ENCODE measurements around the gene KRT25. TPM values are rescaled to one million over a fixed set of nuclear protein-coding genes. Genes with fewer than 3 reads are reported as not detected.

The KRT25 gene
- total and polyA plus RNA-seq, 2 of the 8 experiments (the other 6 are each of a cell fraction or from before 2014, with no cell fraction given), result not detected

DNA sequence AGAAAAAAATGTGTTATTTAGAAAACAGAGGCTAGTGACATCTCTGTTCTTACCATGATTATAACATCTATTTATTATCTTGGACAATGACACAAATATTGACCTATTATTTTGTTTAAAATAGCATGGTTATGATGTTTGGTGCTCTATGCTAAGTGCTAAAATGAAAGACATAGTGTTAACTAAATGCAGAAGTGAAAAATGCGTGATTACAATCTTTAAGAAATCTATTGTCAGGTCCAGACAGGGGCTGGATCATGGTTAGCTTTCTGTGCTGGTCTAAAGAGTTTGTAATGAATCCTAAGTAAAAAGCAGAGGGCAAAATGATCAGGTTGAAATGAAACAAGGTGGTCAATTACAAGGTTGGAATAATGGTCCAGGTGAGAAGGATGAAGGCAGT is 45.2 kb upstream of the KRT25 start:
- ChIA-PET CTCF (ENCODE audit: partially characterized antibody) (interaction anchor here (1.0 kb wide), 1 partner anchor 9 kb away, joined by 3 read pairs; no protein-coding TSS in a partner anchor), POLR2A (ENCODE audit: partially characterized antibody) (no interaction called here)
- Histone ChIP-seq H2AFZ (ENCODE audit: low read length) (no peak overlapping the region), H2AK5ac (ENCODE audit: low read depth, low read length) (no peak overlapping the region), H3K9me3 (ENCODE audit: insufficient read depth in 2 of 2, low read depth in 1 of 2, low read length in 1 of 2) (no peaks in the 10 kb centered on the region), H3K79me2 (ENCODE audit: control insufficient read depth in 1 of 2, insufficient read depth in 2 of 2, low read length in 2 of 2) (no peaks in the 10 kb centered on the region), H3K4me3 (ENCODE audit: extremely low read depth in 1 of 4, insufficient read depth in 2 of 4, low read depth in 3 of 4, low read length in 4 of 4) (no peak overlapping the region), H3K9ac (replicated peaks in 1 of 4; ENCODE audit: extremely low read depth in 1 of 4, low read depth in 3 of 4, low read length in 3 of 4) (no peak overlapping the region), H2BK12ac (ENCODE audit: low read depth, low read length) (no peak overlapping the region), H2BK20ac (ENCODE audit: low read length) (no peak overlapping the region), H3K79me1 (ENCODE audit: low read depth, low read length) (no peaks in the 10 kb centered on the region), H3K27me3 (replicated peaks in 1 of 4; ENCODE audit: control insufficient read depth in 3 of 4, extremely low read depth in 1 of 4, insufficient read depth in 3 of 4, low read length in 3 of 4) (0 out of 7 replicates have a peak, but pooled peaks cover 0 to 3% (median 0%) of the 10 kb centered on the region in 4 experiments), H3K14ac (ENCODE audit: insufficient read length) (no peak overlapping the region), H3K56ac (replicated peaks; ENCODE audit: insufficient read length, low read depth, low read length) (no peak overlapping the region), H3K27ac (ENCODE audit: low read depth, low read length) (no peak overlapping the region), H3K4ac (replicated peaks; ENCODE audit: insufficient read length, low read depth, low read length) (no peak overlapping the region), H4K20me1 (replicated peaks in 1 of 2; ENCODE audit: control insufficient read depth in 1 of 2, insufficient read depth in 2 of 2, low read length in 2 of 2) (no peaks in the 10 kb centered on the region), H4K8ac (ENCODE audit: extremely low read depth, insufficient read depth, low read length) (no peak overlapping the region), H3K23me2 (ENCODE audit: low read depth, low read length) (no peaks in the 10 kb centered on the region), H4K91ac (replicated peaks; ENCODE audit: insufficient read length, low read length) (no peak overlapping the region), H2BK15ac (ENCODE audit: low read length) (no peak overlapping the region), H3K23ac (ENCODE audit: insufficient read length) (no peak overlapping the region), H2BK120ac (replicated peaks; ENCODE audit: low read depth, low read length) (no peak overlapping the region), H3K36me3 (ENCODE audit: control insufficient read depth in 2 of 4, insufficient read depth in 4 of 4, low read length in 3 of 4) (no peaks in the 10 kb centered on the region), H2BK5ac (ENCODE audit: low read depth, low read length) (no peak overlapping the region), H3K18ac (ENCODE audit: extremely low read depth, low read length) (no peak overlapping the region), H3K4me2 (ENCODE audit: insufficient read depth in 1 of 2, low read depth in 2 of 2, low read length in 2 of 2) (no peak overlapping the region), H3K4me1 (replicated peaks in 1 of 4; ENCODE audit: control insufficient read depth in 3 of 4, insufficient read depth in 4 of 4, low read length in 3 of 4) (no peaks in the 10 kb centered on the region), H4K5ac (ENCODE audit: insufficient read length, low read depth, low read length) (no peak overlapping the region)
- no peak for DNase-seq (ENCODE audit: low read depth in 1 of 2, low spot score in 2 of 2)
- WGBS, 2 experiments (ENCODE audit: extremely low coverage in 1 of 2, insufficient coverage in 1 of 2, insufficient read length in 1 of 2, insufficient replicate concordance in 2 of 2, low coverage in 1 of 2, low lambda C conversion rate in 2 of 2, missing lambda C conversion rate in 1 of 2), result 82% methylated on average over 1 of the region's 1 CpG; no CpG with 5 or more reads in 1 of the 2 experiments
- no peak for FAIRE-seq
- no peak for TF ChIP-seq CHD2 (IDR thresholded peaks at IDR 0.05; ENCODE audit: low read length)
